Erythroblast (primary cell): ENCODE measurements around the gene CST7.

Experiments used
- GATA1 ChIP-seq: IDR thresholded peaks from 2 replicates; pipeline ENCODE4 v1.6.1; 2011; ENCODE audit warnings: low read depth, mild to moderate bottlenecking, control low read depth, low read length, moderate library complexity
- POLR2A ChIP-seq: IDR thresholded peaks from 2 replicates; pipeline ENCODE4 v1.6.1; 2011; ENCODE audit warnings: mild to moderate bottlenecking, low read length

- TF ChIP-seq POLR2A (no peak), GATA1 (no peak)
Observed at GRCh38 chr20:24998631-24999445, 49.8 kb downstream of the CST7 start.
